Measurements from ENCODE around the gene CIT.

Gene CIT

GRCh38 chr12:119857041-119857591, 20.0 kb downstream of the CIT start:
- no peak for DNase-seq

GRCh38 chr12:119850330-119850729, 26.8 kb downstream of the CIT start:
- no peak for DNase-seq

GRCh38 chr12:119843100-119843499, 34.0 kb downstream of the CIT start:
- DNase-seq, result no peak

- no peak for DNase-seq
Observed at GRCh38 chr12:119842380-119842779, 34.7 kb downstream of the CIT start.

GRCh38 chr12:119841433-119842210, 35.5 kb downstream of the CIT start:
- DNase-seq, result no peak

GRCh38 chr12:119840582-119840981, 36.5 kb downstream of the CIT start:
- no peak for DNase-seq

- DNase-seq, result no peak
Observed at GRCh38 chr12:119840168-119840567, 37.0 kb downstream of the CIT start.

GRCh38 chr12:119838826-119839600, 38.1 kb downstream of the CIT start:
- DNase-seq, result no peak

GRCh38 chr12:119836781-119837180, 40.3 kb downstream of the CIT start:
- peak; percentile 10 for DNase-seq

- no peak for DNase-seq
Observed at GRCh38 chr12:119835068-119835467, 42.1 kb downstream of the CIT start.

GRCh38 chr12:119829439-119829838, 47.7 kb downstream of the CIT start:
- DNase-seq, result no peak

GRCh38 chr12:119828300-119828699, 48.8 kb downstream of the CIT start:
- DNase-seq, result peak; percentile 48

GRCh38 chr12:119827760-119828159, 49.4 kb downstream of the CIT start:
- DNase-seq, result no peak

GRCh38 chr12:119826661-119827445, 50.3 kb downstream of the CIT start:
- DNase-seq, result no peak

- DNase-seq, result no peak
Observed at GRCh38 chr12:119825262-119825661, 51.9 kb downstream of the CIT start.

- DNase-seq, result no peak
Observed at GRCh38 chr12:119822046-119822445, 55.1 kb downstream of the CIT start.

- DNase-seq, result no peak
Observed at GRCh38 chr12:119819322-119819721, 57.8 kb downstream of the CIT start.

GRCh38 chr12:119817546-119818343, 59.4 kb downstream of the CIT start:
- DNase-seq, result no peak

- no peak for DNase-seq
Observed at GRCh38 chr12:119809023-119809422, 68.1 kb downstream of the CIT start.

- no peak for DNase-seq
Observed at GRCh38 chr12:119808441-119808840, 68.7 kb downstream of the CIT start.

GRCh38 chr12:119807380-119807779, 69.7 kb downstream of the CIT start:
- DNase-seq, result no peak

GRCh38 chr12:119804011-119804641, 73.0 kb downstream of the CIT start:
- peak; percentile 47 for DNase-seq

Measured in hematopoietic multipotent progenitor cell treated with erythropoietin and hydrocortisone succinate and interleukin-3 and kit ligand, for 6 days (in vitro differentiated cells).